Measurements from ENCODE around the gene OR51B2.

- TF ChIP-seq CTCF (IDR thresholded peaks at IDR 0.05; ENCODE audit: low read length) (no peak), EZH2 (IDR thresholded peaks at IDR 0.05; ENCODE audit: borderline replicate concordance, low read length) (no peak)
Observed at GRCh38 chr11:5288906-5289550, 35.1 kb downstream of the OR51B2 start.

All from OCI-LY1 (cell line).